Right lobe of liver (tissue), 6 donors: ENCODE data around the gene TTLL5. TPM values are rescaled to one million over a fixed set of nuclear protein-coding genes. Genes with fewer than 3 reads are reported as not detected.

Experiments used
- ATAC-seq, 4 donors: fragments of 200-7000 bp; cut with Tn5 transposase; one replicate each; pipeline ENCODE4 v1.9.1; 2020; ENCODE audit warnings: mild to moderate bottlenecking in 4 of 4, moderate library complexity in 4 of 4
- DNase-seq, 3 donors: peaks; one replicate each; pipeline ENCODE4 v3.0.0-alpha.2; 2020
- H3K27ac ChIP-seq, 3 donors: fragments of 200-600 bp; one replicate each; pipeline ENCODE4 v1.8.0; 2022
- H3K27me3 ChIP-seq, 2 donors: fragments of 200-600 bp; one replicate each; pipeline ENCODE4 v1.8.0; 2022
- H3K36me3 ChIP-seq, 4 donors: fragments of 200-600 bp; sonication (generic) in 1 of 4; one replicate each; pipeline versions ENCODE4 v1.5.1 to v1.8.0; 2017 to 2022; ENCODE audit warnings: control low read depth in 1 of 4
- H3K4me1 ChIP-seq, 4 donors: fragments of 200-600 bp; sonication (generic) in 1 of 4; one replicate each; pipeline versions ENCODE4 v1.5.1 to v1.8.0; 2017 to 2022; ENCODE audit warnings: control low read depth in 1 of 4
- H3K4me3 ChIP-seq, 3 donors: fragments of 200-600 bp; one replicate each; pipeline ENCODE4 v1.8.0; 2022
- H3K9me3 ChIP-seq, 4 donors: fragments of 200-600 bp; sonication (generic) in 1 of 4; one replicate each; pipeline versions ENCODE4 v1.5.1 to v1.8.0; 2017 to 2022; ENCODE audit warnings: control low read depth in 1 of 4
- POLR2A ChIP-seq: fragments of 450-650 bp; IDR thresholded peaks from one replicate; pipeline ENCODE4 v1.6.1; 2017; ENCODE audit warnings: antibody characterized with exemption, mild to moderate bottlenecking
- WGBS: methylation state at CpG from one replicate; pipeline ENCODE4 v1.1.6; 2018; ENCODE audit warnings: low coverage, low lambda C conversion rate; ENCODE audit not compliant: insufficient coverage; ENCODE audit errors: missing lambda C conversion rate; 5-methylcytosine and 5-hydroxymethylcytosine counted together
- intact Hi-C, 2 donors: fragments of 100-400 bp; cut with DNase I; formaldehyde crosslinking; loops; one replicate each; pipeline versions ENCODE4 v1.11.2 to v1.14.1; 2022
- total RNA-seq, 6 experiments: library from RNA; depleted of rRNA in 2 of 6; stranded (reverse); fragments of >200 nt in 2 of 6; fragmentation: NEBNext Ultra II Directional in 3 of 6; extraction: Animal tissue kit (Norgen Biotek cat#: 25700) in 3 of 6; gene quantifications; one replicate each; pipeline versions ENCODE4 v1.1.0 to v1.2.4, GENCODE V29; 2016 to 2023
- TF ChIP-seq, protein P1 (sequence below), 4 donors: fragments of 200-600 bp in 3 of 4; fragments of 450-650 bp in 1 of 4; IDR thresholded peaks; one replicate each; pipeline versions ENCODE4 v1.5.1 to v1.8.0; 2016 to 2022; ENCODE audit warnings: antibody characterized with exemption in 4 of 4, mild to moderate bottlenecking in 2 of 4
- donor health status: DM: no; HTN: yes; CAD: no.
- donor health status: DM: no; HTN: no; CAD: no.
- donor health status: DM: no; HTN: no; CAD: no.
- donor health status: DM: no; HTN: yes; CAD: no.
- donor health status: DM: no; HTN: yes; CAD: no.

Gene TTLL5
- total RNA-seq, 6 experiments from 2014 or later = 7.4 to 13.8 (median 11.9) TPM

DNA sequence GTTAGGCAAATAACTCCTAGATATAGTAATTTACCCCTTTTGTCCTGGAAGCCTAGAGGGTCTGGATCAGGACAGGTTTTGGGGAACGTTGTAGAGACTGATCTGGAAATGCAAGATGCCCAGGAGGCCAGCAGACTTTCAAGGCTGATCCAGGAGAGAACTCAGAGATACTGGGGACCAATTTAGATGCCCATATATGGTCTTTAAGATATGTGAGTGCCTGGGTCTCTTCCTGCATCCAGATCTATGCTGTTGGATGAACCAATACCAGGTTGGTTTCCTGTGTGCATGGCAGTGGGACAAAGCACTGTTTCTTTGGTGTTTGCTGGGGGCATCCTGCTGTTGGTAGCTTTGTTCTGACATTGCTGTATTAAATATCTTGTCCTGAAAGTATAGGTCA is 5.8 kb upstream of the TTLL5 start:
- Histone ChIP-seq H3K4me1 (peaks cover 0 to 32% (median 14%) of the 10 kb centered on the region in 4 donors), H3K4me3 (no peak overlapping the region), H3K27me3 (no peaks in the 10 kb centered on the region), H3K9me3 (no peaks in the 10 kb centered on the region), H3K36me3 (peaks cover 0 to 35% (median 14%) of the 10 kb centered on the region in 4 donors), H3K27ac (no peak overlapping the region)
- DNase-seq (no peak), ATAC-seq (no peak)
- TF ChIP-seq, protein P1, sequence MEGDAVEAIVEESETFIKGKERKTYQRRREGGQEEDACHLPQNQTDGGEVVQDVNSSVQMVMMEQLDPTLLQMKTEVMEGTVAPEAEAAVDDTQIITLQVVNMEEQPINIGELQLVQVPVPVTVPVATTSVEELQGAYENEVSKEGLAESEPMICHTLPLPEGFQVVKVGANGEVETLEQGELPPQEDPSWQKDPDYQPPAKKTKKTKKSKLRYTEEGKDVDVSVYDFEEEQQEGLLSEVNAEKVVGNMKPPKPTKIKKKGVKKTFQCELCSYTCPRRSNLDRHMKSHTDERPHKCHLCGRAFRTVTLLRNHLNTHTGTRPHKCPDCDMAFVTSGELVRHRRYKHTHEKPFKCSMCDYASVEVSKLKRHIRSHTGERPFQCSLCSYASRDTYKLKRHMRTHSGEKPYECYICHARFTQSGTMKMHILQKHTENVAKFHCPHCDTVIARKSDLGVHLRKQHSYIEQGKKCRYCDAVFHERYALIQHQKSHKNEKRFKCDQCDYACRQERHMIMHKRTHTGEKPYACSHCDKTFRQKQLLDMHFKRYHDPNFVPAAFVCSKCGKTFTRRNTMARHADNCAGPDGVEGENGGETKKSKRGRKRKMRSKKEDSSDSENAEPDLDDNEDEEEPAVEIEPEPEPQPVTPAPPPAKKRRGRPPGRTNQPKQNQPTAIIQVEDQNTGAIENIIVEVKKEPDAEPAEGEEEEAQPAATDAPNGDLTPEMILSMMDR (IDR thresholded peaks at IDR 0.05) = no peak
- TF ChIP-seq POLR2A = no peak
- intact Hi-C loops = loop anchor here in 1 of 2 donors (5.0 kb wide), 1 partner anchor 78 kb away; the partner anchor contains the start of gene FLVCR2
- WGBS = 0% methylated on average over 1 of the region's 1 CpG

DNA sequence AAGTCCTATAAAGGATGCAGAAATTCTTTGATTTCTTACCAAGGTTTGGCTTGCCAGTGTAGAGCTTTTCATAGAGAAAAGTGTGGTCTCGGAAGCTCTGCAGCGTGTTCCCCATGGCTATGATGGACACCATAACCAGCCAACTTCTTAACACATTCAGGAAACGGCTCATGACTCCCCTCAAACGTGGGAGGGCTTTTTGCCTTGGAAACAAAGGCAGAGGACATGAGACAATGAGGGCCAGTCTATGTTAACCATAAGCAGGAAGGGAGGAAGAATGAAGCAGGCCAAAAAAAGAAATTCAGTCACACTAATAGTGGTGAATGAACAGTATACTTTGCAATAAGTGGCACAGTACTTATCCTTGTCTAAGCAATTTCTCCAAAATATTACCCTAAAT is 3.7 kb upstream of the TTLL5 start:
- H3K36me3 ChIP-seq = peaks cover 0 to 25% (median 12%) of the 10 kb centered on the region in 4 donors
- TF ChIP-seq, protein P1 (IDR thresholded peaks at IDR 0.05) = no peak
- TF ChIP-seq POLR2A = no peak
- WGBS = 86% methylated on average over 4 of the region's 4 CpGs
- ATAC-seq (no peak), DNase-seq (no peak)
- no peaks in the 10 kb centered on the region for H3K27me3 ChIP-seq
- H3K9me3 ChIP-seq = no peaks in the 10 kb centered on the region
- intact Hi-C loops = loop anchor here in 1 of 2 donors (5.0 kb wide), 1 partner anchor 80 kb away; the partner anchor contains the start of gene FLVCR2
- no peak overlapping the region for H3K4me3 ChIP-seq
- H3K4me1 ChIP-seq = peaks cover 0 to 21% (median 9%) of the 10 kb centered on the region in 4 donors
- no peak overlapping the region for H3K27ac ChIP-seq

DNA sequence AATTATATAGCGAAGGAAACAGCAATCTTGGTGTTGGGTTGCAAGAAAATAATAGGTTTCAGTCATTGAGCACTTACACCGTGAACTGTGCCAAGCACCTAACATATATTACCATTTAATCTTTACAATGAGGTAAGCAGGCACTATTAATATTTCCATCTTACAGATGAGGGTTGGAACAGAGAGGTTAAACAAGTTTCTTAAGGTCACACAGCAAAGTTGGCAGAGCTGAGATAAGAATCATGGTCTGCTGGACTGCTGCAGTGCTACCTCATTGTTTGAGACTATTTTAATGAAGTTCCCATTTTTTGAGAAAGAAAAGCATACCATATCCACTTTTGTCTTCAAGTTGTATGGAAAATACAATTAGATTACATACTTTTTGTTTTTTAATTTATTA is 2.1 kb upstream of the TTLL5 start:
- WGBS = 91% methylated on average over 2 of the region's 2 CpGs
- no peak for TF ChIP-seq POLR2A
- TF ChIP-seq, protein P1 (IDR thresholded peaks at IDR 0.05) = no peak
- intact Hi-C loops = loop anchor here in 1 of 2 donors (5.0 kb wide), 1 partner anchor 82 kb away; the partner anchor contains the start of gene FLVCR2

DNA sequence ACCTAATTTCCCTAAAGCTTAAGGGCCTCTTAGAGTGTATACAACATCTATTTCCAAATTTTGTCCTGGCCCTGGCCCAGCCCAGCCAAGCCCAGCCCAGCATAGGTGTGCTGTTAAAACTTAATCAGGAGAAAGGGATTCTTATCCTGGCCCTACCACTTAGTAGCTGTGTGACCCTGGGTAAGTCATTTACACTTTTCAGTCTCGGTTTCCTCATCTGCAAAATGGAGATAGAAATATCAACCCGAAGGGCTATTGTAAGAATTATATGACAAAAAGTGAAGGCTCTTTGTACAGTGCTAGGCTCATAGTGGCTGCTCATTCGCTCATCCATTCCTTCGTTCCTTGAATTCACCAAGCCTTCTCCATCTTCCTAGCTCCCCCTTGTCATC is 812 bp upstream of the TTLL5 start:
- H3K27me3 ChIP-seq = no peaks in the 10 kb centered on the region
- ATAC-seq (no peak), DNase-seq (no peak)
- intact Hi-C loops = no loop called here
- peak overlapping the region; percentile 71 to 93 (median 87) for H3K4me3 ChIP-seq
- H3K36me3 ChIP-seq = peaks cover 0 to 14% (median 6%) of the 10 kb centered on the region in 4 donors
- H3K27ac ChIP-seq = peak overlapping the region; percentile 66 to 83 (median 81)
- WGBS = 13% methylated on average over 4 of the region's 4 CpGs
- peaks cover 0 to 18% (median 7%) of the 10 kb centered on the region in 4 donors for H3K4me1 ChIP-seq
- H3K9me3 ChIP-seq = no peaks in the 10 kb centered on the region
- TF ChIP-seq POLR2A = no peak
- TF ChIP-seq, protein P1 (IDR thresholded peaks at IDR 0.05) = no peak

More for the DNA sequence above, 2.1 kb upstream of the TTLL5 start:
- H3K9me3 ChIP-seq = no peaks in the 10 kb centered on the region
- no peaks in the 10 kb centered on the region for H3K27me3 ChIP-seq
- no peak overlapping the region for H3K4me3 ChIP-seq
- ATAC-seq = no peak
- no peak for DNase-seq
- peaks cover 0 to 25% (median 10%) of the 10 kb centered on the region in 4 donors for H3K36me3 ChIP-seq
- H3K4me1 ChIP-seq = peaks cover 0 to 18% (median 8%) of the 10 kb centered on the region in 4 donors
- no peak overlapping the region for H3K27ac ChIP-seq
